ENCODE measurements around the gene ADARB1.

ADARB1 gene

DNA sequence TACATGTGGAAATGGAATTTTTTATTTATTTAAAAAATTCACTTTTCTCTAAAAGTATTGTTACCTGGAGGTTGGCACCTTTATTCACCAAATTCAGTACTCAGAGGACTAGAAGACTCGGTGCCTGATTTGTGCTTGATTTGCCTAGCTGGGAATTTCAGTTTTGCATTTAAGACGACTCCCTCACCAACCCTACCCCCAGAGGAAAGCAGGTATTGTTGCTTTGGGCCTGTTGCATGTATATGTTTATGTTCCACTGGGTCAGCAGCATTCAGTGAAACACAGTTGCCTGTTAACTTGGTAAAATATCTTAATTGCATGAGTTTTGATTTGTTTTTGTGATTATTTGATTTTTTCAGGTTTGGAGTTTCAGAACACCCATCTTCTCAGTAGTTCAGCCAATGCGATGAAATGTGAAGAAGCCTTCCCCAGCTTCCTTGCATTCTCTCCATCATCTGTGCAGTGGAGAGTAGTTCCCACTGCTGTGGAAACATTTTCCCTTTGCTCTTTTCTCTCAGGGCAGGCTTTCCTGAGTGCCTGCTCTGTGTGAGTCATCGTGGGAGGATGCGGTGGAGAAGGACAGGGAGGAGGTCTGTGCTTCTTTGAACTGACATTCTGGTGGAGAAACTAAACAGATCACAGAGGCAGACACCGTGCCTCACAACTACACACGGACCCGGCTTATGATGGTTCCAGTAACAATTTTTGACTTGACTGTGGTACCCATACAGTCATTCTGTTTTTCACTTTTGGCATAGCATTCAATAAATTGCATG, 6.4 kb downstream of the ADARB1 start:
- CTCF ChIA-PET = interaction anchor here (1.1 to 6.8 kb wide), 3 partner anchors 18 to 57 kb away, joined by 4 to 61 read pairs (median 19); no protein-coding TSS in a partner anchor
- Histone ChIP-seq H3K4me3 (ENCODE audit: low read depth, low read length) (no peak overlapping the region), H3K27ac (ENCODE audit: extremely low read depth, low read depth, low read length) (no peak overlapping the region)

DNA sequence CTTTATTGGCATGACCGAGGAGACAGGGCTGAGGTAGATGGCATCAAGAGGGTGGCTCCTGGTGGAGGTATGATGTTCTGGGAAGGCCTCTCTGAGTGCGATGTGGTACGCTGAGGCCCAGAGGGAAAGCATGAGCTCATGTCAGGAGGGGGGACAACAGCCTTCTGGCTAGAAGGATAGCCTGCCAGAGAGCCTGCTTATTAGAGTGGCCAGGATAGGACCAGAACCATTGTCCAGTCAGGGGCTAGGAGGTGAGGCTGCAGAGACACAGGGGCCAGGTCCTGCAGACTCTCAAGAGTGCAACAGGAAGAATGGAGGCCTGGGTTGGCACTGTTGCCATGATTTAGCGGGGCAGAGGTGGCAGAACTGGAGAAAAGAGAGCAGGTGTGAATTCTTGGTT, 7.3 kb downstream of the ADARB1 start:
- TF ChIP-seq ZNF792 (tag by site-specific recombination; IDR thresholded peaks at IDR 0.05) = no peak
- POLR2A ChIA-PET = no interaction called here
- Histone ChIP-seq H3K4me1 (ENCODE audit: control insufficient read depth, insufficient read depth, low read length) (no peaks in the 10 kb centered on the region; the same call in 1 of the 2 replicates), H3K36me3 (ENCODE audit: control insufficient read depth in 2 of 2, insufficient read depth in 1 of 2, low read length in 2 of 2) (peaks cover 0 to 6% of the 10 kb centered on the region in 2 experiments; a peak in 1 of 3 replicates), H3K27ac (ENCODE audit: extremely low read depth, low read depth, low read length) (no peak overlapping the region), H3K9me3 (ENCODE audit: control insufficient read depth, insufficient read depth, low read depth, low read length) (no peaks in the 10 kb centered on the region), H3K4me3 (ENCODE audit: low read depth, low read length) (no peak overlapping the region)
- CTCF ChIA-PET = interaction anchor here (6.8 kb wide), 1 partner anchor 56 kb away, joined by 61 read pairs; no protein-coding TSS in a partner anchor

More for the DNA sequence above, 6.4 kb downstream of the ADARB1 start:
- TF ChIP-seq SP7 (tag by site-specific recombination; IDR thresholded peaks at IDR 0.05) = peak; percentile 22; the same call in 1 of the 2 replicates
- TF ChIP-seq ZNF266 (tag by site-specific recombination; IDR thresholded peaks at IDR 0.05; ENCODE audit: low read depth) = no peak
- peak; percentile 78 for TF ChIP-seq SCRT2 (tag by site-specific recombination; IDR thresholded peaks at IDR 0.05)
- TF ChIP-seq, protein P1, sequence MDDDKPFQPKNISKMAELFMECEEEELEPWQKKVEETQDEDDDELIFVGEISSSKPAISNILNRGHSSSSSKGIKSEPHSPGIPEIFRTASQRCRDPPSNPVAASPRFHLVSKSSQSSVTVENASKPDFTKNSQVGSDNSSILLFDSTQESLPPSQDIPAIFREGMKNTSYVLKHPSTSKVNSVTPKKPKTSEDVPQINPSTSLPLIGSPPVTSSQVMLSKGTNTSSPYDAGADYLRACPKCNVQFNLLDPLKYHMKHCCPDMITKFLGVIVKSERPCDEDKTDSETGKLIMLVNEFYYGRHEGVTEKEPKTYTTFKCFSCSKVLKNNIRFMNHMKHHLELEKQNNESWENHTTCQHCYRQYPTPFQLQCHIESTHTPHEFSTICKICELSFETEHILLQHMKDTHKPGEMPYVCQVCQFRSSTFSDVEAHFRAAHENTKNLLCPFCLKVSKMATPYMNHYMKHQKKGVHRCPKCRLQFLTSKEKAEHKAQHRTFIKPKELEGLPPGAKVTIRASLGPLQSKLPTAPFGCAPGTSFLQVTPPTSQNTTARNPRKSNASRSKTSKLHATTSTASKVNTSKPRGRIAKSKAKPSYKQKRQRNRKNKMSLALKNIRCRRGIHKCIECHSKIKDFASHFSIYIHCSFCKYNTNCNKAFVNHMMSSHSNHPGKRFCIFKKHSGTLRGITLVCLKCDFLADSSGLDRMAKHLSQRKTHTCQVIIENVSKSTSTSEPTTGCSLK (tag by site-specific recombination; IDR thresholded peaks at IDR 0.05) = no peak
- peak; percentile 14; the same call in 1 of the 2 replicates for TF ChIP-seq ZBTB17 (tag by site-specific recombination; IDR thresholded peaks at IDR 0.05)
- H3K36me3 ChIP-seq (ENCODE audit: control insufficient read depth in 2 of 2, insufficient read depth in 1 of 2, low read length in 2 of 2) = peaks cover 0 to 6% of the 10 kb centered on the region in 2 experiments; a peak in 1 of 3 replicates
- H3K4me1 ChIP-seq (ENCODE audit: control insufficient read depth, insufficient read depth, low read length) = no peaks in the 10 kb centered on the region
- no peaks in the 10 kb centered on the region for H3K9me3 ChIP-seq (ENCODE audit: control insufficient read depth, insufficient read depth, low read depth, low read length)
- POLR2A ChIA-PET = no interaction called here

DNA sequence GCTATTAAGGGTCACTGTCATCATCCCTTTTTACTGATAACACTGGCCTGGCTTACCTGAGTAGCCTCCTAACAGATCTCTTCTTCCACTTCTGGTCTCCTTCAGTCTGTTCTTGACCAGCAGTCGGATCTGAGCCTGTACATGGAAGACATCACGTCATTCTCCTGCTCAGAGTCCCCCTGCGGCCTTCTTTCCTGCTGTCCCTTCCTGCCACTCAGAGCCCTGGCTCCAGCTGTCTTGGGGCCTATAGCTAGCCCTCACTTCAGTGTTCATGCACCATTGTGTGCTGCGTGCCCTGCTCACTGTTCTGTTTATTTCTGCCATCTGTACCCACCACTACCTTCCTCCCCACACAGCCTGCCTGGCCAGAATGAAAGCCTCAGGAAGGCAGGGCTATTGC, 8.4 kb downstream of the ADARB1 start:
- no peaks in the 10 kb centered on the region; the same call in 1 of the 2 replicates for H3K4me1 ChIP-seq (ENCODE audit: control insufficient read depth, insufficient read depth, low read length)
- H3K9me3 ChIP-seq (ENCODE audit: control insufficient read depth, insufficient read depth, low read depth, low read length) = no peaks in the 10 kb centered on the region
- H3K36me3 ChIP-seq (ENCODE audit: control insufficient read depth in 2 of 2, insufficient read depth in 1 of 2, low read length in 2 of 2) = peaks cover 0 to 6% of the 10 kb centered on the region in 2 experiments; a peak in 1 of 3 replicates
- CTCF ChIA-PET = interaction anchor here (0.7 kb wide), 1 partner anchor 63 kb away, joined by 3 read pairs; no protein-coding TSS in a partner anchor
- no peak for TF ChIP-seq ZNF292 (tag by site-specific recombination; IDR thresholded peaks at IDR 0.05; ENCODE audit: borderline replicate concordance, low read depth)
- TF ChIP-seq, protein P2, sequence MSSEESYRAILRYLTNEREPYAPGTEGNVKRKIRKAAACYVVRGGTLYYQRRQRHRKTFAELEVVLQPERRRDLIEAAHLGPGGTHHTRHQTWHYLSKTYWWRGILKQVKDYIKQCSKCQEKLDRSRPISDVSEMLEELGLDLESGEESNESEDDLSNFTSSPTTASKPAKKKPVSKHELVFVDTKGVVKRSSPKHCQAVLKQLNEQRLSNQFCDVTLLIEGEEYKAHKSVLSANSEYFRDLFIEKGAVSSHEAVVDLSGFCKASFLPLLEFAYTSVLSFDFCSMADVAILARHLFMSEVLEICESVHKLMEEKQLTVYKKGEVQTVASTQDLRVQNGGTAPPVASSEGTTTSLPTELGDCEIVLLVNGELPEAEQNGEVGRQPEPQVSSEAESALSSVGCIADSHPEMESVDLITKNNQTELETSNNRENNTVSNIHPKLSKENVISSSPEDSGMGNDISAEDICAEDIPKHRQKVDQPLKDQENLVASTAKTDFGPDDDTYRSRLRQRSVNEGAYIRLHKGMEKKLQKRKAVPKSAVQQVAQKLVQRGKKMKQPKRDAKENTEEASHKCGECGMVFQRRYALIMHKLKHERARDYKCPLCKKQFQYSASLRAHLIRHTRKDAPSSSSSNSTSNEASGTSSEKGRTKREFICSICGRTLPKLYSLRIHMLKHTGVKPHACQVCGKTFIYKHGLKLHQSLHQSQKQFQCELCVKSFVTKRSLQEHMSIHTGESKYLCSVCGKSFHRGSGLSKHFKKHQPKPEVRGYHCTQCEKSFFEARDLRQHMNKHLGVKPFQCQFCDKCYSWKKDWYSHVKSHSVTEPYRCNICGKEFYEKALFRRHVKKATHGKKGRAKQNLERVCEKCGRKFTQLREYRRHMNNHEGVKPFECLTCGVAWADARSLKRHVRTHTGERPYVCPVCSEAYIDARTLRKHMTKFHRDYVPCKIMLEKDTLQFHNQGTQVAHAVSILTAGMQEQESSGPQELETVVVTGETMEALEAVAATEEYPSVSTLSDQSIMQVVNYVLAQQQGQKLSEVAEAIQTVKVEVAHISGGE (tag by site-specific recombination; conservative IDR thresholded peaks at IDR 0.05; ENCODE audit: low read depth) = no peak
- TF ChIP-seq, protein P3, sequence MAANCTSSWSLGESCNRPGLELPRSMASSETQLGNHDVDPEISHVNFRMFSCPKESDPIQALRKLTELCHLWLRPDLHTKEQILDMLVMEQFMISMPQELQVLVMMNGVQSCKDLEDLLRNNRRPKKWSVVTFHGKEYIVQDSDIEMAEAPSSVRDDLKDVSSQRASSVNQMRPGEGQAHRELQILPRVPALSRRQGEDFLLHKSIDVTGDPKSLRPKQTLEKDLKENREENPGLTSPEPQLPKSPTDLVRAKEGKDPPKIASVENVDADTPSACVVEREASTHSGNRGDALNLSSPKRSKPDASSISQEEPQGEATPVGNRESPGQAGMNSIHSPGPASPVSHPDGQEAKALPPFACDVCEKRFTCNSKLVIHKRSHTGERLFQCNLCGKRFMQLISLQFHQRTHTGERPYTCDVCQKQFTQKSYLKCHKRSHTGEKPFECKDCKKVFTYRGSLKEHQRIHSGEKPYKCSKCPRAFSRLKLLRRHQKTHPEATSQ (tag by site-specific recombination; IDR thresholded peaks at IDR 0.05) = no peak
- TF ChIP-seq ZNF654 (tag by site-specific recombination; IDR thresholded peaks at IDR 0.05; ENCODE audit: low read depth) = no peak
- no peak for TF ChIP-seq KLF9 (tag by site-specific recombination; IDR thresholded peaks at IDR 0.05; ENCODE audit: low read depth)
- no peak for TF ChIP-seq GLIS1 (tag by site-specific recombination; IDR thresholded peaks at IDR 0.05)
- no peak for TF ChIP-seq GLIS2 (tag by site-specific recombination; IDR thresholded peaks at IDR 0.05)
- no peak overlapping the region for H3K27ac ChIP-seq (ENCODE audit: extremely low read depth, low read depth, low read length)
- no peak overlapping the region for H3K4me3 ChIP-seq (ENCODE audit: low read depth, low read length)
- POLR2A ChIA-PET = no interaction called here
